Measurements from ENCODE around the gene NKIRAS1.

The NKIRAS1 gene

DNA sequence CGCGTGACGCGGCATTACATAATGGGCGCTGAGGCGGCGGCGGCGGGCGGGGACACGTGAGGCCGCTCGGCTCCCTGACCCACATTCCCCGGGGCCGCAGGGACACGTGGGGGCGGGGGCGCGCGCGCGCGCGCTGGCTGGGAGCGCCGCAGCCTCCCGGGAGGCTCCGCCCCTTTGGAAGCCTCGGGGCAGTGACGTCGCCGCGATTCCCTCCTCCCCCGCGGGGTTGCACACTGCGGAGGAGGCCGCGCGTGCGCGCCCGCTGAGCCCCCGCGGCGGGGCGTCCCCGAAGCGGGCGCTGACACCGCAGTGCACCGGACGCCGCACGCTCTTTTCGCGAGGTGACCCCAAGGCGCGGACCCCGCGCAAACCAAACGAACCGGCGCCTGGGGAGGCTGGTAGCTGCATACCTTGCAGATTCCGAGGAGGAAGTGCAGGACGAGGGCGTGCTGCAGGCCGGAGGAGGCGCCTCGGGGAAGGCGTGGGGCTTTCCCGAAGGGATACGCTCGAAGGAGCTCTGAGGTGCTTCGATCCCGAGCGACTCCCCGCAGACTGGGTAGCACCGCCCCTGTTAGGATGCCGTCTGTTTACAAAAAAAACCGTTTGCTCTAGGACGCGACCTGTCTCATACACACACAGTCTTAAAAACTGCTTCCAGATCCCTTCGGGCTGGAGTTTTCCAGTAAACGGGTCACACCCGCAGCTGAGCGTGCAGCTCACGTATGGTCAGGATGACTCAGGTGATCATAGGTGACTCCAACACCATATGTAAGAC is 29.3 kb upstream of the NKIRAS1 start (continued):
- TF ChIP-seq TSHZ1 (tag by site-specific recombination; IDR thresholded peaks at IDR 0.05; ENCODE audit: borderline replicate concordance) (no peak), ZFP37 (tag by site-specific recombination; IDR thresholded peaks at IDR 0.05) (peak; percentile 65; the same call in 1 of the 2 replicates), ZNF423 (tag by site-specific recombination; IDR thresholded peaks at IDR 0.05) (peak; percentile 82), ZNF521 (tag by site-specific recombination; IDR thresholded peaks at IDR 0.05) (no peak), ZNF660 (tag by site-specific recombination; IDR thresholded peaks at IDR 0.05) (peak; percentile 70), GLI4 (tag by site-specific recombination; IDR thresholded peaks at IDR 0.05) (no peak), TRIM28 (IDR thresholded peaks at IDR 0.05; ENCODE audit: borderline replicate concordance, low read length) (no peak), ZSCAN18 (tag by site-specific recombination; IDR thresholded peaks at IDR 0.05) (no peak), ZNF302 (tag by site-specific recombination; IDR thresholded peaks at IDR 0.05; ENCODE audit: low read depth) (no peak), ZNF530 (tag by site-specific recombination; IDR thresholded peaks at IDR 0.05; ENCODE audit: low read depth) (no peak)
- TF ChIP-seq, protein P1, sequence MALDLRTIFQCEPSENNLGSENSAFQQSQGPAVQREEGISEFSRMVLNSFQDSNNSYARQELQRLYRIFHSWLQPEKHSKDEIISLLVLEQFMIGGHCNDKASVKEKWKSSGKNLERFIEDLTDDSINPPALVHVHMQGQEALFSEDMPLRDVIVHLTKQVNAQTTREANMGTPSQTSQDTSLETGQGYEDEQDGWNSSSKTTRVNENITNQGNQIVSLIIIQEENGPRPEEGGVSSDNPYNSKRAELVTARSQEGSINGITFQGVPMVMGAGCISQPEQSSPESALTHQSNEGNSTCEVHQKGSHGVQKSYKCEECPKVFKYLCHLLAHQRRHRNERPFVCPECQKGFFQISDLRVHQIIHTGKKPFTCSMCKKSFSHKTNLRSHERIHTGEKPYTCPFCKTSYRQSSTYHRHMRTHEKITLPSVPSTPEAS (tag by site-specific recombination; IDR thresholded peaks at IDR 0.05) = no peak

DNA sequence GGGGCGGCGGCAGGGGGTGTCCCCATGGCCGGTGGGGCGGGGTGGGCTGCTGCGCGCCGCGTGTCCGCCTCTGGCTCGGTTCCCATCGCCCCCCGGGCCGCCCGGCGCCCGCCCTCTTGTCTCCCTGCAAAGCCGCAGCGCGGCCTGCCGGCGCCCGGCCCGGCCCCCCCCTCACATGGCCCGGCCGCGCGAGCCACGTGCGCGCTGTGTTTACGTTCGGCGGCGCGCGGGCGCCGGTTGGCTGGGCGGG is 28.8 kb upstream of the NKIRAS1 start:
- Histone ChIP-seq H3K27ac (ENCODE audit: extremely low read depth, low read depth, low read length) (peak overlapping the region; percentile 93), H3K9me3 (ENCODE audit: control insufficient read depth, insufficient read depth, low read depth, low read length) (no peaks in the 10 kb centered on the region), H3K36me3 (ENCODE audit: control insufficient read depth in 2 of 2, insufficient read depth in 1 of 2, low read length in 2 of 2) (no peaks in the 10 kb centered on the region), H3K4me3 (ENCODE audit: low read depth, low read length) (peak overlapping the region; percentile 56), H3K4me1 (ENCODE audit: control insufficient read depth, insufficient read depth, low read length) (peaks cover 2% of the 10 kb centered on the region; the same call in 1 of the 2 replicates)
- ChIA-PET CTCF (no interaction called here), POLR2A (interaction anchor here (1.3 kb wide), 1 partner anchor 28 kb away, joined by 24 read pairs; the partner anchor contains the start of genes NKIRAS1 and RPL15)
- no peak for TF ChIP-seq ZNF157 (tag by site-specific recombination; IDR thresholded peaks at IDR 0.05)
- no peak for TF ChIP-seq ZNF645 (tag by site-specific recombination; IDR thresholded peaks at IDR 0.05)
- no peak for TF ChIP-seq FEZF1 (tag by site-specific recombination; IDR thresholded peaks at IDR 0.05)
- TF ChIP-seq ZFP41 (tag by site-specific recombination; IDR thresholded peaks at IDR 0.05; ENCODE audit: borderline replicate concordance) = no peak
- TF ChIP-seq ZNF660 (tag by site-specific recombination; IDR thresholded peaks at IDR 0.05) = no peak
- TF ChIP-seq ZNF707 (tag by site-specific recombination; IDR thresholded peaks at IDR 0.05) = no peak
- no peak for TF ChIP-seq ZNF19 (tag by site-specific recombination; IDR thresholded peaks at IDR 0.05; ENCODE audit: low read depth)
- no peak for TF ChIP-seq BCL6B (tag by site-specific recombination; IDR thresholded peaks at IDR 0.05)
- TF ChIP-seq, protein P2, sequence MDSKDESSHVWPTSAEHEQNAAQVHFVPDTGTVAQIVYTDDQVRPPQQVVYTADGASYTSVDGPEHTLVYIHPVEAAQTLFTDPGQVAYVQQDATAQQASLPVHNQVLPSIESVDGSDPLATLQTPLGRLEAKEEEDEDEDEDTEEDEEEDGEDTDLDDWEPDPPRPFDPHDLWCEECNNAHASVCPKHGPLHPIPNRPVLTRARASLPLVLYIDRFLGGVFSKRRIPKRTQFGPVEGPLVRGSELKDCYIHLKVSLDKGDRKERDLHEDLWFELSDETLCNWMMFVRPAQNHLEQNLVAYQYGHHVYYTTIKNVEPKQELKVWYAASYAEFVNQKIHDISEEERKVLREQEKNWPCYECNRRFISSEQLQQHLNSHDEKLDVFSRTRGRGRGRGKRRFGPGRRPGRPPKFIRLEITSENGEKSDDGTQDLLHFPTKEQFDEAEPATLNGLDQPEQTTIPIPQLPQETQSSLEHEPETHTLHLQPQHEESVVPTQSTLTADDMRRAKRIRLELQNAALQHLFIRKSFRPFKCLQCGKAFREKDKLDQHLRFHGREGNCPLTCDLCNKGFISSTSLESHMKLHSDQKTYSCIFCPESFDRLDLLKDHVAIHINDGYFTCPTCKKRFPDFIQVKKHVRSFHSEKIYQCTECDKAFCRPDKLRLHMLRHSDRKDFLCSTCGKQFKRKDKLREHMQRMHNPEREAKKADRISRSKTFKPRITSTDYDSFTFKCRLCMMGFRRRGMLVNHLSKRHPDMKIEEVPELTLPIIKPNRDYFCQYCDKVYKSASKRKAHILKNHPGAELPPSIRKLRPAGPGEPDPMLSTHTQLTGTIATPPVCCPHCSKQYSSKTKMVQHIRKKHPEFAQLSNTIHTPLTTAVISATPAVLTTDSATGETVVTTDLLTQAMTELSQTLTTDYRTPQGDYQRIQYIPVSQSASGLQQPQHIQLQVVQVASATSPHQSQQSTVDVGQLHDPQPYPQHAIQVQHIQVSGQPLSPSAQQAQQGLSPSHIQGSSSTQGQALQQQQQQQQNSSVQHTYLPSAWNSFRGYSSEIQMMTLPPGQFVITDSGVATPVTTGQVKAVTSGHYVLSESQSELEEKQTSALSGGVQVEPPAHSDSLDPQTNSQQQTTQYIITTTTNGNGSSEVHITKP (tag by site-specific recombination; IDR thresholded peaks at IDR 0.05) = no peak
- no peak for TF ChIP-seq ZNF112 (tag by site-specific recombination; IDR thresholded peaks at IDR 0.05)
- TF ChIP-seq, protein P3, sequence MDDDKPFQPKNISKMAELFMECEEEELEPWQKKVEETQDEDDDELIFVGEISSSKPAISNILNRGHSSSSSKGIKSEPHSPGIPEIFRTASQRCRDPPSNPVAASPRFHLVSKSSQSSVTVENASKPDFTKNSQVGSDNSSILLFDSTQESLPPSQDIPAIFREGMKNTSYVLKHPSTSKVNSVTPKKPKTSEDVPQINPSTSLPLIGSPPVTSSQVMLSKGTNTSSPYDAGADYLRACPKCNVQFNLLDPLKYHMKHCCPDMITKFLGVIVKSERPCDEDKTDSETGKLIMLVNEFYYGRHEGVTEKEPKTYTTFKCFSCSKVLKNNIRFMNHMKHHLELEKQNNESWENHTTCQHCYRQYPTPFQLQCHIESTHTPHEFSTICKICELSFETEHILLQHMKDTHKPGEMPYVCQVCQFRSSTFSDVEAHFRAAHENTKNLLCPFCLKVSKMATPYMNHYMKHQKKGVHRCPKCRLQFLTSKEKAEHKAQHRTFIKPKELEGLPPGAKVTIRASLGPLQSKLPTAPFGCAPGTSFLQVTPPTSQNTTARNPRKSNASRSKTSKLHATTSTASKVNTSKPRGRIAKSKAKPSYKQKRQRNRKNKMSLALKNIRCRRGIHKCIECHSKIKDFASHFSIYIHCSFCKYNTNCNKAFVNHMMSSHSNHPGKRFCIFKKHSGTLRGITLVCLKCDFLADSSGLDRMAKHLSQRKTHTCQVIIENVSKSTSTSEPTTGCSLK (tag by site-specific recombination; IDR thresholded peaks at IDR 0.05) = no peak
- TF ChIP-seq ZNF514 (tag by site-specific recombination; IDR thresholded peaks at IDR 0.05) = no peak
